K562 (cell line): Measurements from ENCODE around the gene MMP11. TPM values are rescaled to one million over a fixed set of nuclear protein-coding genes. Genes with fewer than 3 reads are reported as not detected.

ENCODE experiments used
- ATAC-seq: fragments of 200-7000 bp; cut with Tn5 transposase; 3 replicates; pipeline ENCODE4 v1.9.1; 2020; ENCODE audit warnings: moderate library complexity
- BruUV-seq: library from RNA; stranded (reverse); fragments of 400-500 nt; replicated peaks from 2 replicates; lab custom pipeline; 2021; lab: Mats Ljungman, UMichigan
- CTCF ChIA-PET: fragments of 300-600 bp; formaldehyde crosslinking; extraction: SDS; loops from one replicate; lab custom pipeline; 2021; ENCODE audit warnings: low intra/inter-chr PET ratio; lab: Yijun Ruan, JAX
- POLR2A ChIA-PET: fragments of 300-600, 350-650 bp; sonication (Branson Sonifier 250); formaldehyde crosslinking; extraction: SDS; loops from one replicate; lab custom pipeline; 2021; ENCODE audit warnings: antibody characterized with exemption, inconsistent platforms; lab: Yijun Ruan, JAX
- DNase-seq, 4 experiments: peaks; one replicate each; pipeline versions ENCODE4 v3.0.0 to v3.0.0-alpha.2; 2011 to 2018; ENCODE audit warnings: low spot score in 3 of 4, mixed read lengths in 3 of 4; ENCODE audit errors: extremely low read depth in 1 of 4
- FAIRE-seq: peaks from 2 replicates; lab custom pipeline; 2011; peaks lifted over from hg19 to GRCh38; lab: Jason Lieb, UNC
- H2AFZ ChIP-seq: 2 replicates; pipeline ENCODE4 v1.6.0; 2011; ENCODE audit warnings: low read depth, low read length, control low read depth, inconsistent platforms
- H3K27ac ChIP-seq: fragments of 200-600 bp; 3 replicates; pipeline ENCODE4 v1.8.0; 2011; ENCODE audit warnings: low read depth, mild to moderate bottlenecking, control low read depth, inconsistent platforms, low read length, moderate library complexity, mixed read lengths; ENCODE audit errors: extremely low read depth
- H3K27me3 ChIP-seq, 2 experiments: fragments of 300-600 bp in 1 of 2; 2 replicates in 1 of 2; 3 replicates in 1 of 2; pipeline versions ENCODE4 v1.6.0 to v1.8.0; 2011; ENCODE audit warnings: inconsistent platforms in 2 of 2, low read length in 2 of 2, mild to moderate bottlenecking in 1 of 2, mixed read lengths in 1 of 2, moderate library complexity in 1 of 2; ENCODE audit not compliant: control insufficient read depth in 2 of 2, insufficient read depth in 2 of 2
- H3K36me3 ChIP-seq: fragments of 300-600 bp; 3 replicates; pipeline ENCODE4 v1.8.0; 2011; ENCODE audit warnings: mild to moderate bottlenecking, low read length, inconsistent platforms; ENCODE audit not compliant: control insufficient read depth, insufficient read depth
- H3K4me1 ChIP-seq, 2 experiments: fragments of 200-600 bp in 1 of 2; replicated peaks in 1 of 2; 2 replicates in 1 of 2; 3 replicates in 1 of 2; pipeline versions ENCODE4 v1.5.1 to v1.8.0; 2011; ENCODE audit warnings: inconsistent platforms in 2 of 2, low read length in 2 of 2, mild to moderate bottlenecking in 1 of 2, mixed read lengths in 1 of 2, moderate library complexity in 1 of 2; ENCODE audit not compliant: control insufficient read depth in 2 of 2, insufficient read depth in 2 of 2
- H3K4me2 ChIP-seq: 2 replicates; pipeline ENCODE4 v1.6.1; 2011; ENCODE audit warnings: low read length, control low read depth, inconsistent platforms, mixed read lengths; ENCODE audit not compliant: insufficient read depth
- H3K4me3 ChIP-seq: fragments of 200-600 bp; sonication (generic), shearing (Covaris generic); 2 replicates; pipeline ENCODE4 v1.5.1; 2016; ENCODE audit warnings: control low read depth, inconsistent platforms
- H3K79me2 ChIP-seq: fragments of 200-600 bp; 3 replicates; pipeline ENCODE4 v1.8.0; 2011; ENCODE audit warnings: low read length, inconsistent platforms; ENCODE audit not compliant: control insufficient read depth, insufficient read depth
- H3K9ac ChIP-seq, 2 experiments: 2 replicates each; pipeline versions ENCODE4 v1.6.0 to v1.6.1; 2011; ENCODE audit warnings: low read depth in 2 of 2, low read length in 2 of 2, control low read depth in 1 of 2, inconsistent platforms in 1 of 2, mild to moderate bottlenecking in 1 of 2, mixed read lengths in 1 of 2; ENCODE audit not compliant: insufficient read depth in 1 of 2
- H3K9me1 ChIP-seq: one replicate; pipeline ENCODE4 v1.6.0; 2011; ENCODE audit warnings: inconsistent platforms, mild to moderate bottlenecking, low read length, moderate library complexity; ENCODE audit not compliant: control insufficient read depth, insufficient read depth
- H3K9me3 ChIP-seq: replicated peaks from 2 replicates; pipeline ENCODE4 v1.5.1; 2011; ENCODE audit warnings: low read depth, low read length, inconsistent platforms; ENCODE audit not compliant: control insufficient read depth, insufficient read depth
- H4K20me1 ChIP-seq: replicated peaks from 2 replicates; pipeline ENCODE4 v1.6.1; 2011; ENCODE audit warnings: low read length, inconsistent platforms, mixed read lengths; ENCODE audit not compliant: control insufficient read depth, insufficient read depth
- HMGN3 ChIP-seq: IDR thresholded peaks from 2 replicates; pipeline ENCODE4 v1.6.1; 2011; ENCODE audit warnings: borderline replicate concordance, low read depth, mild to moderate bottlenecking, mixed read lengths, low read length; ENCODE audit not compliant: insufficient read length; ENCODE audit errors: extremely low read depth
- MEIS2 ChIP-seq: fragments of 450-650 bp; IDR thresholded peaks from 2 replicates; pipeline ENCODE4 v1.6.1; 2014; ENCODE audit warnings: mild to moderate bottlenecking; ENCODE audit not compliant: partially characterized antibody
- PHB ChIP-seq: fragments of 250-450 bp; sonication (Bioruptor Pico); IDR thresholded peaks from 2 replicates; pipeline ENCODE4 v1.5.0; 2021
- SREBF1 ChIP-seq: fragments of 150-350 bp; IDR thresholded peaks from 2 replicates; pipeline ENCODE4 v1.6.1; 2014; ENCODE audit warnings: antibody characterized with exemption, low read depth, low read length, borderline replicate concordance
- ZNF449 ChIP-seq: fragments of 250-450 bp; sonication (Bioruptor Pico); IDR thresholded peaks from 2 replicates; pipeline ENCODE4 v1.8.0; 2022; ENCODE audit warnings: moderate library complexity, mild to moderate bottlenecking, inconsistent platforms
- ZNF551 ChIP-seq: fragments of 250-450 bp; sonication (Bioruptor Pico); IDR thresholded peaks from 2 replicates; pipeline ENCODE4 v1.5.0; 2021; ENCODE audit warnings: mild to moderate bottlenecking, moderate library complexity
- ZNF699 ChIP-seq: fragments of 250-450 bp; sonication (Bioruptor Pico); IDR thresholded peaks from 2 replicates; pipeline ENCODE4 v1.8.0; 2021; ENCODE audit warnings: mild to moderate bottlenecking, moderate library complexity; ENCODE audit not compliant: insufficient replicate concordance
- ZNF785 ChIP-seq: fragments of 250-450 bp; sonication (Bioruptor Pico); IDR thresholded peaks from 2 replicates; pipeline ENCODE4 v1.4.0; 2020; ENCODE audit warnings: mild to moderate bottlenecking
- WGBS: fragments of 100-300 bp; shearing (Covaris generic); methylation state at CpG from one replicate; pipeline ENCODE4 v1.1.6; 2016; ENCODE audit warnings: low coverage, mixed read lengths; ENCODE audit not compliant: insufficient coverage; ENCODE audit errors: missing lambda C conversion rate; 5-methylcytosine and 5-hydroxymethylcytosine counted together
- in situ Hi-C: fragments of 300-500 bp; cut with MboI; formaldehyde crosslinking; loops from 4 replicates; pipeline ENCODE4 v1.15.0; 2018; ENCODE audit warnings: inconsistent platforms, mixed read lengths
- intact Hi-C: fragments of 100-400 bp; cut with micrococcal nuclease; formaldehyde crosslinking; loops from 2 replicates; pipeline ENCODE4 v1.14.2; 2022
- polyA plus RNA-seq, 8 experiments: library from polyadenylated mRNA; depleted of rRNA in 4 of 8; stranded (reverse) in 5 of 8; unstranded in 3 of 8; fragments of >200 nt; fragmentation: Nextera tagmentation in 2 of 8; fragmentation: Illumina TruSeq in 1 of 8; extraction: Ambion mirVana in 2 of 8; extraction: Trizol in 1 of 8; gene quantifications; 2 replicates each; pipeline versions ENCODE4 v1.2.1 to v1.2.3, GENCODE V29; 2011 to 2014; ENCODE audit warnings: inconsistent platforms in 1 of 8, missing spikeins in 1 of 8
- total RNA-seq, 7 experiments: library from RNA; depleted of rRNA in 6 of 7; stranded (reverse); fragments of >200 nt in 6 of 7; fragmentation: Illumina TruSeq in 2 of 7; extraction: Trizol in 2 of 7; gene quantifications; 2 replicates each; pipeline versions ENCODE4 v1.2.1 to v1.2.3, GENCODE V29; 2011 to 2021; ENCODE audit warnings: low replicate concordance in 1 of 7
- TF ChIP-seq, protein P1 (sequence below): IDR thresholded peaks from 2 replicates; pipeline ENCODE4 v1.6.1; 2012; ENCODE audit warnings: low read depth, low read length, improper control_type of control experiment, borderline replicate concordance
- TF ChIP-seq, protein P2 (sequence below), 2 experiments: fragments of 450-650 bp; formaldehyde crosslinking in 1 of 2; IDR thresholded peaks; 2 replicates each; pipeline versions ENCODE4 v1.4.0 to v1.6.1; 2014 to 2020; ENCODE audit warnings: mild to moderate bottlenecking in 2 of 2, borderline replicate concordance in 1 of 2, low read depth in 1 of 2

MMP11 gene
- total and polyA plus RNA-seq, 9 of the 15 experiments (the other 6 are each of a cell fraction or from before 2014, with no cell fraction given): 0.14 to 1.8 (median 1.1) TPM; not detected in 2

GRCh38 chr22:23752750-23753149, 19.9 kb upstream of the MMP11 start:
- CTCF ChIA-PET: no interaction called here
- no peak overlapping the region for H2AFZ ChIP-seq

More at GRCh38 chr22:23752750-23753149, 19.9 kb upstream of the MMP11 start:
- Histone ChIP-seq H3K4me1 (peaks cover 11 to 28% of the 10 kb centered on the region in 2 experiments), H3K27me3 (no peaks in the 10 kb centered on the region), H3K79me2 (peaks cover 14% of the 10 kb centered on the region; the same call in 2 of the 3 replicates), H3K4me2 (no peak overlapping the region), H3K9ac (no peak overlapping the region), H3K9me1 (peaks cover 3% of the 10 kb centered on the region), H3K4me3 (no peak overlapping the region), H4K20me1 (no peaks in the 10 kb centered on the region), H3K36me3 (no peaks in the 10 kb centered on the region), H3K27ac (no peak overlapping the region), H3K9me3 (no peaks in the 10 kb centered on the region)
- WGBS: 94% methylated on average over 10 of the region's 16 CpGs
- in situ Hi-C loops (no loop called here), intact Hi-C loops (no loop called here)
- no peak for DNase-seq
- no peak for FAIRE-seq
- no peak for ATAC-seq
- TF ChIP-seq ZNF551 (CRISPR knock-in tag): no peak
- TF ChIP-seq ZNF699 (CRISPR knock-in tag): no peak
- TF ChIP-seq SREBF1: no peak
- TF ChIP-seq ZNF449 (CRISPR knock-in tag): no peak
- no peak for TF ChIP-seq PHB
- TF ChIP-seq, protein P1, sequence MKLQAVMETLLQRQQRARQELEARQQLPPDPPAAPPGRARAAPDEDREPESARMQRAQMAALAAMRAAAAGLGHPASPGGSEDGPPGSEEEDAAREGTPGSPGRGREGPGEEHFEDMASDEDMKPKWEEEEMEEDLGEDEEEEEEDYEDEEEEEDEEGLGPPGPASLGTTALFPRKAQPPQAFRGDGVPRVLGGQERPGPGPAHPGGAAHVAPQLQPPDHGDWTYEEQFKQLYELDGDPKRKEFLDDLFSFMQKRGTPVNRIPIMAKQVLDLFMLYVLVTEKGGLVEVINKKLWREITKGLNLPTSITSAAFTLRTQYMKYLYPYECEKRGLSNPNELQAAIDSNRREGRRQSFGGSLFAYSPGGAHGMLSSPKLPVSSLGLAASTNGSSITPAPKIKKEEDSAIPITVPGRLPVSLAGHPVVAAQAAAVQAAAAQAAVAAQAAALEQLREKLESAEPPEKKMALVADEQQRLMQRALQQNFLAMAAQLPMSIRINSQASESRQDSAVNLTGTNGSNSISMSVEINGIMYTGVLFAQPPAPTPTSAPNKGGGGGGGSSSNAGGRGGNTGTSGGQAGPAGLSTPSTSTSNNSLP: no peak
- TF ChIP-seq ZNF785 (CRISPR knock-in tag): no peak
- TF ChIP-seq, protein P2, sequence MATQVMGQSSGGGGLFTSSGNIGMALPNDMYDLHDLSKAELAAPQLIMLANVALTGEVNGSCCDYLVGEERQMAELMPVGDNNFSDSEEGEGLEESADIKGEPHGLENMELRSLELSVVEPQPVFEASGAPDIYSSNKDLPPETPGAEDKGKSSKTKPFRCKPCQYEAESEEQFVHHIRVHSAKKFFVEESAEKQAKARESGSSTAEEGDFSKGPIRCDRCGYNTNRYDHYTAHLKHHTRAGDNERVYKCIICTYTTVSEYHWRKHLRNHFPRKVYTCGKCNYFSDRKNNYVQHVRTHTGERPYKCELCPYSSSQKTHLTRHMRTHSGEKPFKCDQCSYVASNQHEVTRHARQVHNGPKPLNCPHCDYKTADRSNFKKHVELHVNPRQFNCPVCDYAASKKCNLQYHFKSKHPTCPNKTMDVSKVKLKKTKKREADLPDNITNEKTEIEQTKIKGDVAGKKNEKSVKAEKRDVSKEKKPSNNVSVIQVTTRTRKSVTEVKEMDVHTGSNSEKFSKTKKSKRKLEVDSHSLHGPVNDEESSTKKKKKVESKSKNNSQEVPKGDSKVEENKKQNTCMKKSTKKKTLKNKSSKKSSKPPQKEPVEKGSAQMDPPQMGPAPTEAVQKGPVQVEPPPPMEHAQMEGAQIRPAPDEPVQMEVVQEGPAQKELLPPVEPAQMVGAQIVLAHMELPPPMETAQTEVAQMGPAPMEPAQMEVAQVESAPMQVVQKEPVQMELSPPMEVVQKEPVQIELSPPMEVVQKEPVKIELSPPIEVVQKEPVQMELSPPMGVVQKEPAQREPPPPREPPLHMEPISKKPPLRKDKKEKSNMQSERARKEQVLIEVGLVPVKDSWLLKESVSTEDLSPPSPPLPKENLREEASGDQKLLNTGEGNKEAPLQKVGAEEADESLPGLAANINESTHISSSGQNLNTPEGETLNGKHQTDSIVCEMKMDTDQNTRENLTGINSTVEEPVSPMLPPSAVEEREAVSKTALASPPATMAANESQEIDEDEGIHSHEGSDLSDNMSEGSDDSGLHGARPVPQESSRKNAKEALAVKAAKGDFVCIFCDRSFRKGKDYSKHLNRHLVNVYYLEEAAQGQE (IDR thresholded peaks at IDR 0.05; ENCODE audit: borderline replicate concordance): no peak
- TF ChIP-seq, protein P2 (CRISPR knock-in tag; IDR thresholded peaks at IDR 0.05; ENCODE audit: low read depth): no peak
- TF ChIP-seq MEIS2: no peak
- no peak for TF ChIP-seq HMGN3
- POLR2A ChIA-PET: interaction anchor here (0.8 to 1.0 kb wide), 3 partner anchors 10 to 24 kb away, joined by 3 to 4 read pairs (median 3); partner anchors contain the start of genes C22orf15 and CHCHD10
- no TSS peak for BruUV-seq
